DND-41 (cell line): ENCODE results near the gene FAM174C.

ENCODE experiments used
- CTCF ChIP-seq: IDR thresholded peaks from 2 replicates; pipeline ENCODE4 v1.5.1; 2012; ENCODE audit warnings: borderline replicate concordance, low read length, moderate library complexity, mild to moderate bottlenecking; ENCODE audit not compliant: poor library complexity, severe bottlenecking; ENCODE audit errors: extremely low read depth
- EZH2 ChIP-seq: IDR thresholded peaks from 3 replicates; pipeline ENCODE4 v1.6.1; 2012; ENCODE audit warnings: borderline replicate concordance, low read depth, mild to moderate bottlenecking, moderate library complexity, low read length, inconsistent platforms; ENCODE audit not compliant: severe bottlenecking

GRCh38 chr19:1259206-1259875, 16.0 kb upstream of the FAM174C start:
- TF ChIP-seq EZH2 (no peak), CTCF (no peak)
